ENCODE data around the gene ZNF662. TPM values are rescaled to one million over a fixed set of nuclear protein-coding genes. Genes with fewer than 3 reads are reported as not detected.

ZNF662 gene
- polyA plus RNA-seq, 1 experiment: 1.2 TPM

DNA sequence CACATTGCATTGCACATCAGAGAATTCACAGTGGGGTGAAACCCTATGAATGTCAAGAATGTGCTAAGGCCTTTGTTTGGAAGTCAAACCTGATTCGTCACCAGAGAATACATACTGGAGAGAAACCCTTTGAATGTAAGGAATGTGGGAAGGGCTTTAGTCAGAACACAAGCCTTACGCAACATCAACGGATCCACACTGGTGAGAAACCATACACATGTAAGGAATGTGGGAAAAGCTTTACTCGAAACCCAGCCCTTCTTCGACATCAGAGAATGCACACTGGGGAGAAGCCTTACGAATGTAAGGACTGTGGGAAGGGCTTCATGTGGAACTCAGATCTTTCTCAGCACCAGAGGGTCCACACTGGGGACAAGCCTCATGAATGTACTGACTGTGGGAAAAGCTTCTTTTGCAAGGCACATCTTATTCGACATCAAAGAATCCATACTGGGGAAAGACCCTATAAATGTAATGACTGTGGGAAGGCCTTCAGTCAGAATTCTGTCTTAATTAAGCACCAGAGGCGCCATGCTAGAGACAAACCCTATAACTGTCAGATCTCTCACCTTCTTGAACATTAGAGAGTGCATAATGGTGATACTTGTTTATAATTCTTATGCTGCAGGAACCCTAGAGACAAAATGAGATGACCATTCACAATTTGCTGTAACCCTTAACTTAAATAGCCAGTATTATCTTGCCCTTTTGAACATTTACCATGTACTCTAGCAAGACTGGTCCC, 9.0 kb downstream of the ZNF662 start:
- no peak for DNase-seq (ENCODE audit: low read depth)
- ChIA-PET POLR2A (no interaction called here), CTCF (no interaction called here)
- H3K4me3 ChIP-seq (ENCODE audit: low read depth, low read length): no peak overlapping the region
- TF ChIP-seq, protein P1, sequence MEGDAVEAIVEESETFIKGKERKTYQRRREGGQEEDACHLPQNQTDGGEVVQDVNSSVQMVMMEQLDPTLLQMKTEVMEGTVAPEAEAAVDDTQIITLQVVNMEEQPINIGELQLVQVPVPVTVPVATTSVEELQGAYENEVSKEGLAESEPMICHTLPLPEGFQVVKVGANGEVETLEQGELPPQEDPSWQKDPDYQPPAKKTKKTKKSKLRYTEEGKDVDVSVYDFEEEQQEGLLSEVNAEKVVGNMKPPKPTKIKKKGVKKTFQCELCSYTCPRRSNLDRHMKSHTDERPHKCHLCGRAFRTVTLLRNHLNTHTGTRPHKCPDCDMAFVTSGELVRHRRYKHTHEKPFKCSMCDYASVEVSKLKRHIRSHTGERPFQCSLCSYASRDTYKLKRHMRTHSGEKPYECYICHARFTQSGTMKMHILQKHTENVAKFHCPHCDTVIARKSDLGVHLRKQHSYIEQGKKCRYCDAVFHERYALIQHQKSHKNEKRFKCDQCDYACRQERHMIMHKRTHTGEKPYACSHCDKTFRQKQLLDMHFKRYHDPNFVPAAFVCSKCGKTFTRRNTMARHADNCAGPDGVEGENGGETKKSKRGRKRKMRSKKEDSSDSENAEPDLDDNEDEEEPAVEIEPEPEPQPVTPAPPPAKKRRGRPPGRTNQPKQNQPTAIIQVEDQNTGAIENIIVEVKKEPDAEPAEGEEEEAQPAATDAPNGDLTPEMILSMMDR (IDR thresholded peaks at IDR 0.05; ENCODE audit: insufficient read depth, low read depth, low read length): no peak
- H3K27me3 ChIP-seq (ENCODE audit: control insufficient read depth, insufficient read depth, low read length): no peaks in the 10 kb centered on the region
- no peaks in the 10 kb centered on the region for H3K36me3 ChIP-seq (ENCODE audit: control insufficient read depth, insufficient read depth, low read length)

DNA sequence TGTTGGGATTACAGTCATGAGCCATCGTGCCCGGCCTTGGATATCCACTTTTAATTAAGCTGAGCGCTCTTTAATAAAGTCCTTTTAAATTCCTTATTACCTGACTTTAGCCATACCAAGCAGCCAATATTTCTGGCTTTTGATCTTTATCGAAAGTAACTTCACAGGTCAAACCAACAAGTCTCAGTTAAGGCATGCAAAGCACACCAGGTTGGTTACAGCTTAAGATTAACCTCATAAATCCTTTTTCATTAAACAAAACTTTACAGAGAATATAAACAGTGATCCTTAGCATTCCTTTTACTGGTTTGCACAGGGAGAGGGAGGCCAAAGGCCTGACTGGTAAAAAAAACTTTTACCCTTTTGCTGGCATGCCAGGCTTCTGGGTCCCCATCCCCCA, 17.7 kb downstream of the ZNF662 start:
- no peak overlapping the region for H3K4me3 ChIP-seq (ENCODE audit: low read depth, low read length)
- DNase-seq (ENCODE audit: low read depth): no peak
- TF ChIP-seq, protein P1 (IDR thresholded peaks at IDR 0.05; ENCODE audit: insufficient read depth, low read depth, low read length): no peak
- no peaks in the 10 kb centered on the region for H3K36me3 ChIP-seq (ENCODE audit: control insufficient read depth, insufficient read depth, low read length)
- POLR2A ChIA-PET: no interaction called here
- CTCF ChIA-PET: no interaction called here
- H3K27me3 ChIP-seq (ENCODE audit: control insufficient read depth, insufficient read depth, low read length): no peaks in the 10 kb centered on the region

DNA sequence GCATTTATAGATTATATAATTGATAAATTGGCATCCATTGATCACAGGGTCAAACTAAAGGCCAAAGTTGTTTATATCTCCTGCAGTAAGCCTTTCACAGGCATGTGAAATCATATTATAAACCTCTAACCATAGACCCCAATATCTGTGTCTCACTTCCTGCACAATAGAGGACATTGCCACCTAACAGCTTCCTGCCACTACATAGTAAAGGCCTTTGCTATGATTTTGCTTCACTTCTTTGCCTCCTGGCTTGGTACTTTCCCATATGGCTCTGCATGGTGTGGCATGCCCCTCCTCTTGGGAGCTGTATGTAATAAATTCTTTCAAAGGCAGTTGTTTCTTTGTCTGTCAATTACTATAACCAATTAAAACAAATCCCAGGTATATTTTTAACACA, 20.4 kb downstream of the ZNF662 start:
- H3K27me3 ChIP-seq (ENCODE audit: control insufficient read depth, insufficient read depth, low read length): no peaks in the 10 kb centered on the region
- POLR2A ChIA-PET: no interaction called here
- CTCF ChIA-PET: no interaction called here
- DNase-seq (ENCODE audit: low read depth): no peak
- H3K4me3 ChIP-seq (ENCODE audit: low read depth, low read length): no peak overlapping the region
- H3K36me3 ChIP-seq (ENCODE audit: control insufficient read depth, insufficient read depth, low read length): no peaks in the 10 kb centered on the region
- TF ChIP-seq, protein P1 (IDR thresholded peaks at IDR 0.05; ENCODE audit: insufficient read depth, low read depth, low read length): no peak

DNA sequence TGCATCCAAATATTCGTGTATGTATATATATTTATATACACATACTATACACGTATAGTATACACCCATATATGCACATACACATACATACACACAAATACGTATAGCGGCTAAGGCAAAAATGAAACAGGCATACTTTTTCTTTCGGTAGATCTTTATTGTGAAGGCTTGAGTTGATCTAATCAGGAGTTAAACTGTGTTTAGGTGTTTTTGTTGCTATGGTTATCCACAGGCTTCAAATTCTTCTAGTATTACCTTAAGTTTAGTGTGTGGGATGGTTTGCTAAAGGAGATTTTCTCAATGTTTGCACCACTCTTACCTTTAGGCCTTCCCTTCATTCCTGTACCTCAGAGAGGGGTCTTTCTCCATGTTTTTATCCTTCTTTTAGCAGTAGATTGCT, 28.2 kb downstream of the ZNF662 start:
- Histone ChIP-seq H3K36me3 (ENCODE audit: control insufficient read depth, insufficient read depth, low read length) (no peaks in the 10 kb centered on the region), H3K4me3 (ENCODE audit: low read depth, low read length) (no peak overlapping the region), H3K27me3 (ENCODE audit: control insufficient read depth, insufficient read depth, low read length) (peaks cover 1% of the 10 kb centered on the region; the same call in 1 of the 2 replicates)
- TF ChIP-seq, protein P1 (IDR thresholded peaks at IDR 0.05; ENCODE audit: insufficient read depth, low read depth, low read length): no peak
- POLR2A ChIA-PET: no interaction called here
- no peak for DNase-seq (ENCODE audit: low read depth)
- CTCF ChIA-PET: no interaction called here

DNA sequence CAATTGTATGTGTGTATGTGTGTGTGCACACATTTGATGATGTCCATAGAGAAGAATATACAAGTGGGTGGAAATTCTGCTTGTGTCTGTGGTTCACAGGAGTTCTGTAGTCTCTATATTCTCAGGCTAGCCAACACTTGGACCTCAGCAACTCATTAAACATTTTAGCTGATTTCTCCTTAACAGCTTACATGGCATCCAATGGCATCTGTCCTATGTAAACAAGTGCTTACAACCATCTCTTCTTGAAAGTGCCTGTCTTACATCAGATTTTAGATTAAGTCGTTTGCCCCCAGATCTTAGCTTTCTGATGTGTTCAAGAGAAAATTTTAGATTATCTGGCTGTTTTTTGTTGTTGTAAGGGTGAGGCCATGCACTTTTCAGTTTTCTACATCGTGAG, 29.0 kb downstream of the ZNF662 start:
- ChIA-PET POLR2A (no interaction called here), CTCF (no interaction called here)
- TF ChIP-seq, protein P1 (IDR thresholded peaks at IDR 0.05; ENCODE audit: insufficient read depth, low read depth, low read length): no peak
- Histone ChIP-seq H3K36me3 (ENCODE audit: control insufficient read depth, insufficient read depth, low read length) (no peaks in the 10 kb centered on the region), H3K27me3 (ENCODE audit: control insufficient read depth, insufficient read depth, low read length) (peaks cover 1% of the 10 kb centered on the region; the same call in 1 of the 2 replicates), H3K4me3 (ENCODE audit: low read depth, low read length) (no peak overlapping the region)
- DNase-seq (ENCODE audit: low read depth): no peak

All from BJ (cell line).